C4-2B (cell line): ENCODE data around the gene TGFB3.

Experiments
- ZFX ChIP-seq: fragments of 450-650 bp; IDR thresholded peaks from 2 replicates; pipeline ENCODE4 v1.6.1; 2017
- TF ChIP-seq, protein P1 (sequence below): fragments of 450-650 bp; conservative IDR thresholded peaks from 2 replicates; pipeline ENCODE4 v1.5.1; 2017; ENCODE audit warnings: mild to moderate bottlenecking

DNA sequence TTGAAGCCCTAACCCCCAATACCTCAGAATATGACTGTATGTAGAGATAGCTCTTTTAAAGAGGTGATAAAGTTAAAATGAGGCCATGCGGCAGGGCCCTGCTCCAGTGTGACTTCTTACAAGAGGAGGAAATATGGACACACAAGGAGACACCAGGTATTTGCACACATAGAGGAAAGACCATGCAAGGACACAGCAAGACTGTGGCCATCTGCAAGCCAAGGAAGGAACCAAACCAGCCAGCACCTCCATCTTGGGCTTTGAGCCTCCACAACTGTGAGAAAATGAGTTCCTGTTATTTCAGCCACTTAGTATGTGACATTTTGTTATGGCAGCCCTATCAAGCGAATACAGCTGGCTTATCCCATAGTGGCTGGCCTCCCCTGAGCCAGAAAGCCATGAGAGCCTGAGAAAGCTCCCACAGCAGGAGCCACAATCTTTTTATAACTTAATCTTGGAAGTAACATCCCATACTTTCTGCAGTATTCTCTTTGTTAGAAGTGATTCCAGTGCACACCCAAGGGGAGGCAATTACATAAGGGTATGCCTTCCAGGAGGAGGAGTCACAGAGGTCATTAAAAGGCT is 48.0 kb downstream of the TGFB3 start:
- TF ChIP-seq, protein P1, sequence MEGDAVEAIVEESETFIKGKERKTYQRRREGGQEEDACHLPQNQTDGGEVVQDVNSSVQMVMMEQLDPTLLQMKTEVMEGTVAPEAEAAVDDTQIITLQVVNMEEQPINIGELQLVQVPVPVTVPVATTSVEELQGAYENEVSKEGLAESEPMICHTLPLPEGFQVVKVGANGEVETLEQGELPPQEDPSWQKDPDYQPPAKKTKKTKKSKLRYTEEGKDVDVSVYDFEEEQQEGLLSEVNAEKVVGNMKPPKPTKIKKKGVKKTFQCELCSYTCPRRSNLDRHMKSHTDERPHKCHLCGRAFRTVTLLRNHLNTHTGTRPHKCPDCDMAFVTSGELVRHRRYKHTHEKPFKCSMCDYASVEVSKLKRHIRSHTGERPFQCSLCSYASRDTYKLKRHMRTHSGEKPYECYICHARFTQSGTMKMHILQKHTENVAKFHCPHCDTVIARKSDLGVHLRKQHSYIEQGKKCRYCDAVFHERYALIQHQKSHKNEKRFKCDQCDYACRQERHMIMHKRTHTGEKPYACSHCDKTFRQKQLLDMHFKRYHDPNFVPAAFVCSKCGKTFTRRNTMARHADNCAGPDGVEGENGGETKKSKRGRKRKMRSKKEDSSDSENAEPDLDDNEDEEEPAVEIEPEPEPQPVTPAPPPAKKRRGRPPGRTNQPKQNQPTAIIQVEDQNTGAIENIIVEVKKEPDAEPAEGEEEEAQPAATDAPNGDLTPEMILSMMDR, result no peak
- no peak for TF ChIP-seq ZFX
